ENCODE measurements around the gene REST.

DNA sequence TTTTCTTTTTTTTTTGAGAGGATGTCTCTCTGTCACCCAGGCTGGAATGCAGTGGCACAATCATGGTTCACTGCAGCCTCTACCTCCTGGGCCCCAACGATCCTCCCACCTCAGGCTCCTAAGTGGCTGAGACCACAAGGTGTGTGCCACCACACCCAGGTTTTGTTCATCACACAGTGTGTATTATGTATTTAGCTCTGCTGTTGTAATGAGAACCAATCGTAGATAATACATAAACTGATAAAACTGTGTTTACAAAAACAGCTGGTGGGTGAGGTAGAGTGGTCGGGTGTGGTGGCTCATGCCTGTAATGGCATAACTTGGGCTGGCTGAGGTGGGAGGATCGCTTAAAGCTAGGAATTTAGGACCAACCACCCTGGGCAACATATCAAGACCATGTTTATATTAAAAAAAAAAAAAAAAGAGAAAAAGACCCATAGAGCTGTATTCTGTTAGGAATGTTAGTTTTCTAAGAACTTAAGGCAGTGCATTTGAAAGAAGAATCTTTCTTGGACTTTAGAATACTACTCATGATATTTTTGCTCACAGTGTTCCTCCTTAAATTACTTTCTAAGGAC lies 105.9 kb downstream of the REST start:
- TF ChIP-seq, protein P1, sequence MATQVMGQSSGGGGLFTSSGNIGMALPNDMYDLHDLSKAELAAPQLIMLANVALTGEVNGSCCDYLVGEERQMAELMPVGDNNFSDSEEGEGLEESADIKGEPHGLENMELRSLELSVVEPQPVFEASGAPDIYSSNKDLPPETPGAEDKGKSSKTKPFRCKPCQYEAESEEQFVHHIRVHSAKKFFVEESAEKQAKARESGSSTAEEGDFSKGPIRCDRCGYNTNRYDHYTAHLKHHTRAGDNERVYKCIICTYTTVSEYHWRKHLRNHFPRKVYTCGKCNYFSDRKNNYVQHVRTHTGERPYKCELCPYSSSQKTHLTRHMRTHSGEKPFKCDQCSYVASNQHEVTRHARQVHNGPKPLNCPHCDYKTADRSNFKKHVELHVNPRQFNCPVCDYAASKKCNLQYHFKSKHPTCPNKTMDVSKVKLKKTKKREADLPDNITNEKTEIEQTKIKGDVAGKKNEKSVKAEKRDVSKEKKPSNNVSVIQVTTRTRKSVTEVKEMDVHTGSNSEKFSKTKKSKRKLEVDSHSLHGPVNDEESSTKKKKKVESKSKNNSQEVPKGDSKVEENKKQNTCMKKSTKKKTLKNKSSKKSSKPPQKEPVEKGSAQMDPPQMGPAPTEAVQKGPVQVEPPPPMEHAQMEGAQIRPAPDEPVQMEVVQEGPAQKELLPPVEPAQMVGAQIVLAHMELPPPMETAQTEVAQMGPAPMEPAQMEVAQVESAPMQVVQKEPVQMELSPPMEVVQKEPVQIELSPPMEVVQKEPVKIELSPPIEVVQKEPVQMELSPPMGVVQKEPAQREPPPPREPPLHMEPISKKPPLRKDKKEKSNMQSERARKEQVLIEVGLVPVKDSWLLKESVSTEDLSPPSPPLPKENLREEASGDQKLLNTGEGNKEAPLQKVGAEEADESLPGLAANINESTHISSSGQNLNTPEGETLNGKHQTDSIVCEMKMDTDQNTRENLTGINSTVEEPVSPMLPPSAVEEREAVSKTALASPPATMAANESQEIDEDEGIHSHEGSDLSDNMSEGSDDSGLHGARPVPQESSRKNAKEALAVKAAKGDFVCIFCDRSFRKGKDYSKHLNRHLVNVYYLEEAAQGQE (IDR thresholded peaks at IDR 0.05; ENCODE audit: insufficient read depth in 1 of 2, low read depth in 2 of 2, low read length in 2 of 2), result no peak
- TF ChIP-seq TAF1 (IDR thresholded peaks at IDR 0.05; ENCODE audit: borderline replicate concordance, insufficient read depth, low read length) (no peak), SIN3A (IDR thresholded peaks at IDR 0.05; ENCODE audit: borderline replicate concordance, insufficient read depth, low read length) (no peak)
